Activated naive CD8-positive, alpha-beta T cell treated with anti-CD3 and anti-CD28 coated beads, Interleukin-2, amount 50 U/mL, for 24 hours (primary cell): ENCODE data around the gene PCCB.
"Not testable (repeated sequence)": the region's sequence is repeated elsewhere in the genome, so short reads cannot be mapped to it uniquely, and the experiment has no call there.

ENCODE experiments used
- ATAC-seq: fragments of 150-1000 bp; cut with Tn5 transposase; one replicate; pipeline ENCODE4 v1.10.0; 2021
- DNase-seq: peaks from one replicate; pipeline ENCODE4 v3.0.0; 2021
- H3K27ac Mint-ChIP-seq: one replicate; pipeline ENCODE4 v1.8.0; 2021; ENCODE audit warnings: mild to moderate bottlenecking, mixed read lengths
- H3K27me3 Mint-ChIP-seq: one replicate; pipeline ENCODE4 v1.8.0; 2021; ENCODE audit warnings: mixed read lengths
- H3K36me3 Mint-ChIP-seq: one replicate; pipeline ENCODE4 v1.8.0; 2021; ENCODE audit warnings: low read depth, mixed read lengths
- H3K4me1 Mint-ChIP-seq: one replicate; pipeline ENCODE4 v1.8.0; 2021; ENCODE audit warnings: mixed read lengths
- H3K4me3 Mint-ChIP-seq: one replicate; pipeline ENCODE4 v1.8.0; 2021; ENCODE audit warnings: mild to moderate bottlenecking, moderate library complexity, mixed read lengths
- H3K9me3 Mint-ChIP-seq: one replicate; pipeline ENCODE4 v1.8.0; 2021; ENCODE audit warnings: mixed read lengths

PCCB gene

GRCh38 chr3:136327671-136328070, 77.5 kb downstream of the PCCB start:
- no peaks in the 10 kb centered on the region for H3K27me3 Mint-ChIP-seq
- H3K4me1 Mint-ChIP-seq, result peaks cover 9% of the 10 kb centered on the region
- no peak overlapping the region for H3K27ac Mint-ChIP-seq
- no peak for ATAC-seq
- no peak for DNase-seq
- no peak overlapping the region for H3K4me3 Mint-ChIP-seq
- H3K9me3 Mint-ChIP-seq, result peaks cover 7% of the 10 kb centered on the region
- H3K36me3 Mint-ChIP-seq, result peaks cover 61% of the 10 kb centered on the region

- H3K4me1 Mint-ChIP-seq, result peaks cover 20% of the 10 kb centered on the region
- ATAC-seq, result no peak
- DNase-seq, result no peak
- no peak overlapping the region for H3K27ac Mint-ChIP-seq
- peaks cover 61% of the 10 kb centered on the region for H3K36me3 Mint-ChIP-seq
- H3K9me3 Mint-ChIP-seq, result no peaks in the 10 kb centered on the region
- no peak overlapping the region for H3K4me3 Mint-ChIP-seq
- no peaks in the 10 kb centered on the region for H3K27me3 Mint-ChIP-seq
These were observed 79.5 kb downstream of the PCCB start for GRCh38 chr3:136329593-136329992.

- Mint-ChIP-seq H3K27me3 (no peaks in the 10 kb centered on the region), H3K9me3 (no peaks in the 10 kb centered on the region), H3K36me3 (peaks cover 61% of the 10 kb centered on the region), H3K4me3 (no peak overlapping the region), H3K4me1 (peaks cover 20% of the 10 kb centered on the region), H3K27ac (peak overlapping the region; percentile 35)
- no peak for DNase-seq
- ATAC-seq, result peak; percentile 17
These were observed 80.8 kb downstream of the PCCB start for GRCh38 chr3:136330900-136331299.

GRCh38 chr3:136332302-136332701, 82.2 kb downstream of the PCCB start:
- Mint-ChIP-seq H3K27ac (no peak overlapping the region), H3K9me3 (no peaks in the 10 kb centered on the region), H3K36me3 (peaks cover 62% of the 10 kb centered on the region), H3K4me3 (no peak overlapping the region), H3K27me3 (no peaks in the 10 kb centered on the region), H3K4me1 (peaks cover 20% of the 10 kb centered on the region)
- DNase-seq (no peak), ATAC-seq (no peak)

GRCh38 chr3:136332776-136333175, 82.6 kb downstream of the PCCB start:
- ATAC-seq, result no peak
- Mint-ChIP-seq H3K4me1 (peaks cover 20% of the 10 kb centered on the region), H3K36me3 (peaks cover 62% of the 10 kb centered on the region), H3K27ac (peak overlapping the region; percentile 31), H3K9me3 (no peaks in the 10 kb centered on the region), H3K4me3 (no peak overlapping the region), H3K27me3 (no peaks in the 10 kb centered on the region)
- DNase-seq, result no peak

- DNase-seq, result no peak
- ATAC-seq, result peak; percentile 70
- Mint-ChIP-seq H3K27me3 (no peaks in the 10 kb centered on the region), H3K4me3 (no peak overlapping the region), H3K9me3 (no peaks in the 10 kb centered on the region), H3K36me3 (peaks cover 63% of the 10 kb centered on the region), H3K27ac (no peak overlapping the region), H3K4me1 (peaks cover 20% of the 10 kb centered on the region)
These were observed 84.1 kb downstream of the PCCB start for GRCh38 chr3:136334209-136334608.

GRCh38 chr3:136334726-136335125, 84.6 kb downstream of the PCCB start:
- not testable (repeated sequence) for ATAC-seq, H3K9me3 Mint-ChIP-seq, H3K4me3 Mint-ChIP-seq, H3K27ac Mint-ChIP-seq, DNase-seq, H3K27me3 Mint-ChIP-seq
- Mint-ChIP-seq H3K36me3 (peaks cover 63% of the 10 kb centered on the region), H3K4me1 (peaks cover 20% of the 10 kb centered on the region)

- no peaks in the 10 kb centered on the region for H3K9me3 Mint-ChIP-seq
- no peak for DNase-seq
- H3K27ac Mint-ChIP-seq, result peak overlapping the region; percentile 49
- peaks cover 15% of the 10 kb centered on the region for H3K4me1 Mint-ChIP-seq
- peaks cover 70% of the 10 kb centered on the region for H3K36me3 Mint-ChIP-seq
- no peaks in the 10 kb centered on the region for H3K27me3 Mint-ChIP-seq
- H3K4me3 Mint-ChIP-seq, result no peak overlapping the region
- no peak for ATAC-seq
These were observed 86.4 kb downstream of the PCCB start for GRCh38 chr3:136336329-136337100.

GRCh38 chr3:136343446-136343845, 93.3 kb downstream of the PCCB start:
- DNase-seq, result no peak
- Mint-ChIP-seq H3K4me1 (no peaks in the 10 kb centered on the region), H3K9me3 (no peaks in the 10 kb centered on the region), H3K36me3 (peaks cover 31% of the 10 kb centered on the region), H3K4me3 (no peak overlapping the region), H3K27me3 (no peaks in the 10 kb centered on the region), H3K27ac (peak overlapping the region; percentile 16)
- ATAC-seq, result no peak

GRCh38 chr3:136343873-136344555, 93.9 kb downstream of the PCCB start:
- Mint-ChIP-seq H3K27ac (peak overlapping the region; percentile 16), H3K4me1 (no peaks in the 10 kb centered on the region), H3K27me3 (no peaks in the 10 kb centered on the region), H3K36me3 (peaks cover 28% of the 10 kb centered on the region), H3K4me3 (no peak overlapping the region), H3K9me3 (no peaks in the 10 kb centered on the region)
- DNase-seq (no peak), ATAC-seq (peak; percentile 24)

- no peaks in the 10 kb centered on the region for H3K27me3 Mint-ChIP-seq
- DNase-seq (no peak), ATAC-seq (no peak)
- no peaks in the 10 kb centered on the region for H3K4me1 Mint-ChIP-seq
- no peak overlapping the region for H3K4me3 Mint-ChIP-seq
- H3K27ac Mint-ChIP-seq, result no peak overlapping the region
- no peaks in the 10 kb centered on the region for H3K9me3 Mint-ChIP-seq
- peaks cover 13% of the 10 kb centered on the region for H3K36me3 Mint-ChIP-seq
These were observed 96.3 kb downstream of the PCCB start for GRCh38 chr3:136346486-136346885.

- Mint-ChIP-seq H3K9me3 (no peaks in the 10 kb centered on the region), H3K27me3 (no peaks in the 10 kb centered on the region), H3K36me3 (peaks cover 10% of the 10 kb centered on the region), H3K27ac (no peak overlapping the region), H3K4me3 (no peak overlapping the region), H3K4me1 (peaks cover 5% of the 10 kb centered on the region)
- ATAC-seq (no peak), DNase-seq (no peak)
These were observed 100.0 kb downstream of the PCCB start for GRCh38 chr3:136350132-136350531.

- no peak for ATAC-seq
- no peaks in the 10 kb centered on the region for H3K27me3 Mint-ChIP-seq
These were observed 100.4 kb downstream of the PCCB start for GRCh38 chr3:136350557-136350956.

GRCh38 chr3:136351351-136351750, 101.2 kb downstream of the PCCB start:
- Mint-ChIP-seq H3K27me3 (no peaks in the 10 kb centered on the region), H3K27ac (no peak overlapping the region), H3K4me1 (peaks cover 5% of the 10 kb centered on the region), H3K36me3 (peaks cover 16% of the 10 kb centered on the region), H3K9me3 (no peaks in the 10 kb centered on the region), H3K4me3 (no peak overlapping the region)
- DNase-seq, result no peak
- ATAC-seq, result no peak

More at GRCh38 chr3:136350557-136350956, 100.4 kb downstream of the PCCB start:
- H3K4me1 Mint-ChIP-seq, result peaks cover 5% of the 10 kb centered on the region
- H3K9me3 Mint-ChIP-seq, result no peaks in the 10 kb centered on the region
- H3K27ac Mint-ChIP-seq, result no peak overlapping the region
- peaks cover 13% of the 10 kb centered on the region for H3K36me3 Mint-ChIP-seq
- no peak overlapping the region for H3K4me3 Mint-ChIP-seq
- no peak for DNase-seq

GRCh38 chr3:136351905-136352304, 101.8 kb downstream of the PCCB start:
- Mint-ChIP-seq H3K27ac (no peak overlapping the region), H3K4me1 (peaks cover 5% of the 10 kb centered on the region), H3K9me3 (no peaks in the 10 kb centered on the region), H3K36me3 (peaks cover 16% of the 10 kb centered on the region), H3K27me3 (no peaks in the 10 kb centered on the region), H3K4me3 (no peak overlapping the region)
- ATAC-seq (no peak), DNase-seq (no peak)
